ENCODE data around the gene HCRTR1. TPM values are rescaled to one million over a fixed set of nuclear protein-coding genes. Genes with fewer than 3 reads are reported as not detected.

Gene HCRTR1
- total and polyA plus RNA-seq, 2 of the 8 experiments (the other 6 are each of a cell fraction or from before 2014, with no cell fraction given) = 0.35 to 0.39 TPM

DNA sequence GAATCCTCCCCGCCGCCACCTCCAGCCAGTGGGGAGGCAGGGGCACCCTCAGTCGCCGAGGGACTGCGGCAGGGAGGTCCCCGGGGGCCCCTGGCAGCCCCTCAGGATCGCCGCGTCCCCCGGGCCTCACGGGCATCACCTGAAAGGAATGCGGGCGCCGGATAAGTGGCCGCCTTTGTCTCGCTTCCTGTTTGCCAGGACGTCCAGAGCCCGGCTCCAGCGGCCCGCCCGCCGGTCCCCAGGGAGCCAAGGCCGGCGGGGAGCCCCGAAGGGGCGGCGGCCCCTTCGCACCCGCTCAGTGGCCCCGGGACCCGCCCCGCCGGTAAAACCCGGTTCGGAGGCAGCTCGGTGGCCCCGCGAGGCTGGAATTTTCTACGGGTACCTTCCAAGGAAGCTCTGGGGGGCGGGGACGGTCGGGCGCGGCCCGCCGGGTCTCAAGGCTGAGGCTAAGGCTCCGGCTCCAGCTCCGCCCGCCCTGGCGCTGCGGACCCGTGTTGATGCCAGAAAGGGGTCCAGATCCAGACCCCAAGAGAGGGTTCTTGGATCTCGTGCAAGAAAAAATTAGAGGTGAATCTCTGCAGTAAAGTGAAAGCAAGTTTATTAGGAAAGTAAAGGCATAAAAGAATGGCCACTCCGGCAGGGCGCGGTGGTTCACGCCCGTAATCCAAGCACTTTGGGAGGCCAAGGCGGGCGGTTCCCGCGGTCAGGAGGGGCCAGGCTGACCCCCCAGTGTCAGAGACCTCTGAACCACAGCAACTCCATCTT, 28.6 kb upstream of the HCRTR1 start (continued):
- TF ChIP-seq HDAC2 (IDR thresholded peaks at IDR 0.05; ENCODE audit: borderline replicate concordance in 1 of 2, low read depth in 2 of 2, low read length in 2 of 2) (no peak), CBX5 (IDR thresholded peaks at IDR 0.05; ENCODE audit: low read depth, low read length) (no peak), SP2 (IDR thresholded peaks at IDR 0.05; ENCODE audit: low read length) (no peak), KDM4A (IDR thresholded peaks at IDR 0.05; ENCODE audit: low read depth, low read length, severe bottlenecking) (no peak)
